Measurements from ENCODE around the gene TOMM6.
"Not testable (repeated sequence)": the region's sequence is repeated elsewhere in the genome, so short reads cannot be mapped to it uniquely, and the experiment has no call there.

TOMM6 gene

GRCh38 chr6:41785689-41786450, 1.6 kb upstream of the TOMM6 start:
- DNase-seq (ENCODE audit: insufficient read length, low spot score) (no peak), FAIRE-seq (no peak)
- TF ChIP-seq POLR2A (IDR thresholded peaks at IDR 0.05; ENCODE audit: low read depth, low read length): no peak

- FAIRE-seq: no peak
- peak; percentile 80 for DNase-seq (ENCODE audit: insufficient read length, low spot score)
- peak; percentile 42 for TF ChIP-seq POLR2A (IDR thresholded peaks at IDR 0.05; ENCODE audit: low read depth, low read length)
Observed at GRCh38 chr6:41786451-41787218, 859 bp upstream of the TOMM6 start.

GRCh38 chr6:41789390-41789724, 1.9 kb downstream of the TOMM6 start:
- FAIRE-seq: no peak

GRCh38 chr6:41790045-41790444, 2.6 kb downstream of the TOMM6 start:
- TF ChIP-seq POLR2A (IDR thresholded peaks at IDR 0.05; ENCODE audit: low read depth, low read length): no peak
- no peak for DNase-seq (ENCODE audit: insufficient read length, low spot score)
- no peak for FAIRE-seq

More at GRCh38 chr6:41789390-41789724, 1.9 kb downstream of the TOMM6 start:
- DNase-seq (ENCODE audit: insufficient read length, low spot score): no peak
- no peak for TF ChIP-seq POLR2A (IDR thresholded peaks at IDR 0.05; ENCODE audit: low read depth, low read length)

GRCh38 chr6:41791305-41791704, 3.8 kb downstream of the TOMM6 start:
- DNase-seq (ENCODE audit: insufficient read length, low spot score) (no peak), FAIRE-seq (no peak)
- TF ChIP-seq POLR2A (IDR thresholded peaks at IDR 0.05; ENCODE audit: low read depth, low read length): no peak

- FAIRE-seq (no peak), DNase-seq (ENCODE audit: insufficient read length, low spot score) (no peak)
- TF ChIP-seq POLR2A (IDR thresholded peaks at IDR 0.05; ENCODE audit: low read depth, low read length): no peak
Observed at GRCh38 chr6:41791984-41792383, 4.5 kb downstream of the TOMM6 start.

- DNase-seq (ENCODE audit: insufficient read length, low spot score) (no peak), FAIRE-seq (no peak)
- no peak for TF ChIP-seq POLR2A (IDR thresholded peaks at IDR 0.05; ENCODE audit: low read depth, low read length)
Observed at GRCh38 chr6:41796474-41796873, 9.0 kb downstream of the TOMM6 start.

GRCh38 chr6:41798901-41799558, 11.5 kb downstream of the TOMM6 start:
- no peak for DNase-seq (ENCODE audit: insufficient read length, low spot score)
- no peak for TF ChIP-seq POLR2A (IDR thresholded peaks at IDR 0.05; ENCODE audit: low read depth, low read length)
- no peak for FAIRE-seq

GRCh38 chr6:41799559-41799911, 12.0 kb downstream of the TOMM6 start:
- DNase-seq (ENCODE audit: insufficient read length, low spot score) (no peak), FAIRE-seq (no peak)
- TF ChIP-seq POLR2A (IDR thresholded peaks at IDR 0.05; ENCODE audit: low read depth, low read length): no peak

- no peak for FAIRE-seq
- DNase-seq (ENCODE audit: insufficient read length, low spot score): no peak
- no peak for TF ChIP-seq POLR2A (IDR thresholded peaks at IDR 0.05; ENCODE audit: low read depth, low read length)
Observed at GRCh38 chr6:41801380-41801779, 13.9 kb downstream of the TOMM6 start.

GRCh38 chr6:41805830-41806774, 18.6 kb downstream of the TOMM6 start:
- TF ChIP-seq POLR2A (IDR thresholded peaks at IDR 0.05; ENCODE audit: low read depth, low read length): no peak
- DNase-seq (ENCODE audit: insufficient read length, low spot score): no peak
- FAIRE-seq: no peak

GRCh38 chr6:41811095-41811494, 23.6 kb downstream of the TOMM6 start:
- DNase-seq (ENCODE audit: insufficient read length, low spot score) (no peak), FAIRE-seq (no peak)
- no peak for TF ChIP-seq POLR2A (IDR thresholded peaks at IDR 0.05; ENCODE audit: low read depth, low read length)

GRCh38 chr6:41811946-41812345, 24.5 kb downstream of the TOMM6 start:
- FAIRE-seq: not testable (repeated sequence)

GRCh38 chr6:41813469-41813868, 26.0 kb downstream of the TOMM6 start:
- no peak for DNase-seq (ENCODE audit: insufficient read length, low spot score)
- peak; percentile 69 for FAIRE-seq
- TF ChIP-seq POLR2A (IDR thresholded peaks at IDR 0.05; ENCODE audit: low read depth, low read length): no peak

More at GRCh38 chr6:41811946-41812345, 24.5 kb downstream of the TOMM6 start:
- DNase-seq (ENCODE audit: insufficient read length, low spot score): not testable (repeated sequence)
